ENCODE results near the gene LRRC73.
"Not testable (repeated sequence)": the region's sequence is repeated elsewhere in the genome, so short reads cannot be mapped to it uniquely, and the experiment has no call there.

The LRRC73 gene
- total RNA-seq, result 0.34 to 1.9 reads per million in 2 donors

- peak; percentile 66 to 75 (median 69) for DNase-seq
Observed at GRCh38 chr6:43509984-43510826, at the start of gene LRRC73. LRRC73 (minus strand) TSS chr6:43510346; CDS start chr6:43509785, 561 bp downstream.

- no peak for DNase-seq
Observed at GRCh38 chr6:43559328-43559727, 49.2 kb upstream of the LRRC73 start.

- not testable (repeated sequence) for DNase-seq
Observed at GRCh38 chr6:43557620-43558019, 47.5 kb upstream of the LRRC73 start.

- DNase-seq, result no peak
Observed at GRCh38 chr6:43547222-43547621, 37.1 kb upstream of the LRRC73 start.

GRCh38 chr6:43544461-43544860, 34.3 kb upstream of the LRRC73 start:
- DNase-seq, result no peak

- DNase-seq, result no peak
Observed at GRCh38 chr6:43541774-43542471, 31.8 kb upstream of the LRRC73 start.

GRCh38 chr6:43540507-43540906, 30.4 kb upstream of the LRRC73 start:
- DNase-seq, result no peak

- DNase-seq, result not testable (repeated sequence)
Observed at GRCh38 chr6:43539409-43539808, 29.3 kb upstream of the LRRC73 start.

GRCh38 chr6:43538986-43539385, 28.8 kb upstream of the LRRC73 start:
- not testable (repeated sequence) for DNase-seq

GRCh38 chr6:43532201-43532600, 22.1 kb upstream of the LRRC73 start:
- no peak for DNase-seq

- DNase-seq, result no peak
Observed at GRCh38 chr6:43524483-43524961, 14.4 kb upstream of the LRRC73 start.

GRCh38 chr6:43523284-43523683, 13.1 kb upstream of the LRRC73 start:
- no peak for DNase-seq

GRCh38 chr6:43522547-43523261, 12.6 kb upstream of the LRRC73 start:
- no peak for DNase-seq

- DNase-seq, result no peak
Observed at GRCh38 chr6:43521836-43522235, 11.7 kb upstream of the LRRC73 start.

- DNase-seq, result no peak
Observed at GRCh38 chr6:43520097-43520496, 10.0 kb upstream of the LRRC73 start.

- peak in 1 of 5 experiments; percentile 10 for DNase-seq
Observed at GRCh38 chr6:43517505-43518357, 7.6 kb upstream of the LRRC73 start.

GRCh38 chr6:43516697-43517504, 6.8 kb upstream of the LRRC73 start, which contains the start of the genes POLR1C and YIPF3:
POLR1C (plus strand) TSS chr6:43517089; CDS start chr6:43517110, 21 bp downstream.
YIPF3 (minus strand) TSS chr6:43516926; CDS start chr6:43516807, 119 bp downstream.
- DNase-seq, result peak; percentile 81 to 97 (median 94)

- no peak for DNase-seq
Observed at GRCh38 chr6:43516367-43516696, 6.2 kb upstream of the LRRC73 start.

GRCh38 chr6:43515808-43516207, 5.7 kb upstream of the LRRC73 start:
- DNase-seq, result no peak

- DNase-seq, result no peak
Observed at GRCh38 chr6:43511824-43512415, 1.8 kb upstream of the LRRC73 start.

- no peak for DNase-seq
Observed at GRCh38 chr6:43510827-43511163, 649 bp upstream of the LRRC73 start.
